Parathyroid adenoma (tissue), 2 donors: Measurements from ENCODE around the gene C21orf91.
A peak's percentile ranks its signal among the peaks of the same experiment; 100 is the strongest.

Experiments used
- H2AFZ ChIP-seq: fragments of 300-600 bp; sonication (generic); one replicate; pipeline ENCODE4 v1.7.0; 2017; ENCODE audit warnings: antibody characterized with exemption, mild to moderate bottlenecking
- H3K27ac ChIP-seq: fragments of 300-600 bp; sonication (generic); one replicate; pipeline ENCODE4 v1.7.0; 2017
- H3K27me3 ChIP-seq: fragments of 300-600 bp; sonication (generic); one replicate; pipeline ENCODE4 v1.7.0; 2017; ENCODE audit warnings: low read length; ENCODE audit not compliant: control insufficient read depth, insufficient read depth
- H3K36me3 ChIP-seq: fragments of 300-600 bp; sonication (generic); one replicate; pipeline ENCODE4 v1.7.0; 2017; ENCODE audit warnings: low read length; ENCODE audit not compliant: control insufficient read depth, insufficient read depth
- H3K4me1 ChIP-seq: fragments of 300-600 bp; sonication (generic); one replicate; pipeline ENCODE4 v1.7.0; 2017; ENCODE audit warnings: control low read depth
- H3K4me2 ChIP-seq: fragments of 300-600 bp; sonication (generic); one replicate; pipeline ENCODE4 v1.7.0; 2017; ENCODE audit warnings: low read length
- H3K4me3 ChIP-seq: fragments of 300-600 bp; sonication (generic); one replicate; pipeline ENCODE4 v1.7.0; 2017; ENCODE audit warnings: low read depth, low read length
- H3K79me2 ChIP-seq: fragments of 300-600 bp; sonication (generic); one replicate; pipeline ENCODE4 v1.7.0; 2017; ENCODE audit warnings: control low read depth
- H3K9ac ChIP-seq: fragments of 300-600 bp; sonication (generic); one replicate; pipeline ENCODE4 v1.7.0; 2017; ENCODE audit warnings: mild to moderate bottlenecking
- H3K9me3 ChIP-seq: fragments of 300-600 bp; sonication (generic); one replicate; pipeline ENCODE4 v1.7.0; 2017; ENCODE audit warnings: low read length; ENCODE audit not compliant: control insufficient read depth
- TF ChIP-seq, protein P1 (sequence below): fragments of 300-600 bp; sonication (generic); IDR thresholded peaks from one replicate; pipeline ENCODE4 v1.7.0; 2017; ENCODE audit warnings: antibody characterized with exemption, mild to moderate bottlenecking
- donor health status: primary hyperparathyroidism.

Gene C21orf91

DNA sequence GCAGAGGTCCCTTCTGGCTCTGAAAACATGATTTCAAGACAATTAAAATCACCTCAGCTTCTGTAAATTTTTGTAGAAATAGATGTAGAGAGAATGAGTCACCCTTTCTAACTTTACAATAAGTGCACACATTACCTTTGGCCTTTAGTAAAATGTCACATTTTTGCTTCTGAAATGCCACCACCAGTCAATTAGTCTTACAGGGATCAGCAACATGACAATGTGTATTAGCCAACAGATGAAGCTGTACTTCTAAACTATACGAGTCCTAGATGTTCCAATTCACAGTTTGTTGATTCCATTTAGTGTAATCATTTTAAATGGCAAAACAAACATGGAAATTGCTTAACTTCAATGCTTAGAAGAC, 23.1 kb downstream of the C21orf91 start:
- H3K36me3 ChIP-seq, result no peaks in the 10 kb centered on the region
- H3K27me3 ChIP-seq, result no peaks in the 10 kb centered on the region
- H3K9me3 ChIP-seq, result no peaks in the 10 kb centered on the region
- H3K9ac ChIP-seq, result no peak overlapping the region
- no peaks in the 10 kb centered on the region for H3K4me1 ChIP-seq
- no peak overlapping the region for H3K27ac ChIP-seq
- TF ChIP-seq, protein P1, sequence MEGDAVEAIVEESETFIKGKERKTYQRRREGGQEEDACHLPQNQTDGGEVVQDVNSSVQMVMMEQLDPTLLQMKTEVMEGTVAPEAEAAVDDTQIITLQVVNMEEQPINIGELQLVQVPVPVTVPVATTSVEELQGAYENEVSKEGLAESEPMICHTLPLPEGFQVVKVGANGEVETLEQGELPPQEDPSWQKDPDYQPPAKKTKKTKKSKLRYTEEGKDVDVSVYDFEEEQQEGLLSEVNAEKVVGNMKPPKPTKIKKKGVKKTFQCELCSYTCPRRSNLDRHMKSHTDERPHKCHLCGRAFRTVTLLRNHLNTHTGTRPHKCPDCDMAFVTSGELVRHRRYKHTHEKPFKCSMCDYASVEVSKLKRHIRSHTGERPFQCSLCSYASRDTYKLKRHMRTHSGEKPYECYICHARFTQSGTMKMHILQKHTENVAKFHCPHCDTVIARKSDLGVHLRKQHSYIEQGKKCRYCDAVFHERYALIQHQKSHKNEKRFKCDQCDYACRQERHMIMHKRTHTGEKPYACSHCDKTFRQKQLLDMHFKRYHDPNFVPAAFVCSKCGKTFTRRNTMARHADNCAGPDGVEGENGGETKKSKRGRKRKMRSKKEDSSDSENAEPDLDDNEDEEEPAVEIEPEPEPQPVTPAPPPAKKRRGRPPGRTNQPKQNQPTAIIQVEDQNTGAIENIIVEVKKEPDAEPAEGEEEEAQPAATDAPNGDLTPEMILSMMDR, result no peak
- H3K4me2 ChIP-seq, result no peak overlapping the region
- no peak overlapping the region for H2AFZ ChIP-seq
- H3K4me3 ChIP-seq, result no peak overlapping the region
- no peaks in the 10 kb centered on the region for H3K79me2 ChIP-seq

DNA sequence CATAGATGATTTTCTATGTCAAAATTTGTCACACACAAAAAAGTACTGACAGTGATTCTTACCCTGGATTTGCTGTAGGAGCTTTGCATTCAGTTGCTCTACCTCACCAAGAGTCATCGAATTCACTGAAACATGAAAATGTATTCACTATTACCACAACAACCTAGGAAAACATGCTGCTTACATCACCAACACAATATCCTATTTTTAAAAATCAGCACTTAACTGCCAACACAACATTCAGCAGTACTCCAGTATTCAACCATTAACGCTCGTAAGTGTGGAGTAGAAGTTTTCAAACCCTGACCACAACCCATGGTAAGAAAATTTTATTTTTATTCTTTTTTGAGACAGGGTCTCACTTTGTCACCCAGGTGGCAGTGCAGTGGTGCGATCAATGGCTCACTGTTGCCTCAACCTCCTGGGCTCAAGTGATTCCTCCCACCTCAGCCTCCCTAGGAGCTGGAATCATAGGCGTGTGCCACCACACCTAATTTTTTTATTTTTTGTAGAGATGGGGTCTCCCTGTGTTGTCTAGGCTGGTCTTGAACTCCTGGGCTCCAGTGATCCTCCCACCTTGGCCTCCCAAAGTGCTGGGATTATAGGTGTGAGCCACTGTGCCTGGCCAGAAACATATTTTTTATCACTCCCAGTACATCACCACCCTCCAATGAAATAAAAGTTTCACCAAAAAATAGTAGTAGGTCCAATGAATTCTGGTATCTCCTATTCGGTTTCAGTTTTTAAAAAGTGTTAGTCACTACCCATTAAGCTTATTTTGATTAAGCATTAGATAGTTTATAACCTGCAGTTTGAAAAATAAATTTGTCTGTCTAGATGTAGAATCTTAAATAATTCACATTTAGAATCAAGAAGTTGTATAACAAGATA, 23.8 kb downstream of the C21orf91 start:
- H3K27ac ChIP-seq, result no peak overlapping the region

GRCh38 chr21:17794518-17795145, 24.5 kb downstream of the C21orf91 start:
- no peaks in the 10 kb centered on the region for H3K36me3 ChIP-seq
- H2AFZ ChIP-seq, result no peak overlapping the region
- H3K4me1 ChIP-seq, result no peaks in the 10 kb centered on the region
- H3K79me2 ChIP-seq, result no peaks in the 10 kb centered on the region
- no peak overlapping the region for H3K9ac ChIP-seq
- H3K27ac ChIP-seq, result no peak overlapping the region
- no peak overlapping the region for H3K4me2 ChIP-seq
- TF ChIP-seq, protein P1, result no peak
- H3K9me3 ChIP-seq, result no peaks in the 10 kb centered on the region
- no peaks in the 10 kb centered on the region for H3K27me3 ChIP-seq
- no peak overlapping the region for H3K4me3 ChIP-seq

More for the DNA sequence above, 23.8 kb downstream of the C21orf91 start:
- Histone ChIP-seq H2AFZ (no peak overlapping the region), H3K9me3 (no peaks in the 10 kb centered on the region), H3K4me1 (no peaks in the 10 kb centered on the region), H3K27me3 (no peaks in the 10 kb centered on the region), H3K36me3 (no peaks in the 10 kb centered on the region), H3K4me2 (no peak overlapping the region), H3K4me3 (no peak overlapping the region), H3K9ac (no peak overlapping the region), H3K79me2 (no peaks in the 10 kb centered on the region)
- TF ChIP-seq, protein P1, result no peak

- Histone ChIP-seq H3K36me3 (no peaks in the 10 kb centered on the region), H3K4me3 (no peak overlapping the region), H3K4me2 (no peak overlapping the region), H3K27ac (no peak overlapping the region), H3K9ac (no peak overlapping the region), H2AFZ (peak overlapping the region; percentile 11), H3K79me2 (no peaks in the 10 kb centered on the region), H3K9me3 (no peaks in the 10 kb centered on the region), H3K4me1 (no peaks in the 10 kb centered on the region), H3K27me3 (no peaks in the 10 kb centered on the region)
- TF ChIP-seq, protein P1, result no peak
Measured at GRCh38 chr21:17793246-17794123, 25.7 kb downstream of the C21orf91 start.
